Stimulated activated CD8-positive, alpha-beta memory T cell treated with anti-CD3 and anti-CD28 coated beads, Interleukin-7, amount 100 ng/mL, for 24 hours (primary cell): Measurements from ENCODE around the gene ASMTL.
"Not testable (repeated sequence)": the region's sequence is repeated elsewhere in the genome, so short reads cannot be mapped to it uniquely, and the experiment has no call there.

ENCODE experiments used
- DNase-seq: peaks from one replicate; pipeline ENCODE4 v3.0.0-alpha.2; 2020; ENCODE audit warnings: low read depth

Gene ASMTL

DNA sequence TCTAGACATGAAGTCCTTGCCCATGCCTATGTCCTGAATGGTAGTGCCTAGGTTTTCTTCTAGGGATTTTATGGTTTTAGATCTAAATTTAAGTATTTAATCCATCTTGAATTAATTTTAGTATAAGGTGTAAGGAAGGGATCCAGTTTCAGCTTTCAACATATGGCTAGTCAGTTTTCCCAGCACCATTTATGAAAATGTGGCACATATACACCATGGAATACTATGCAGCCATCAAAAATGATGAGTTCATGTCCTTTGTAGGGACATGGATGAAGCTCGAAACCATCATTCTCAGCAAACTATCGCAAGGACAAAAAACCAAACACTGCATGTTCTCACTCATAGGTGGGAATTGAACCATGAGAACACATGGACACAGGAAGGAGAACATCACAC, 29.8 kb upstream of the ASMTL start:
- not testable (repeated sequence) for DNase-seq

DNA sequence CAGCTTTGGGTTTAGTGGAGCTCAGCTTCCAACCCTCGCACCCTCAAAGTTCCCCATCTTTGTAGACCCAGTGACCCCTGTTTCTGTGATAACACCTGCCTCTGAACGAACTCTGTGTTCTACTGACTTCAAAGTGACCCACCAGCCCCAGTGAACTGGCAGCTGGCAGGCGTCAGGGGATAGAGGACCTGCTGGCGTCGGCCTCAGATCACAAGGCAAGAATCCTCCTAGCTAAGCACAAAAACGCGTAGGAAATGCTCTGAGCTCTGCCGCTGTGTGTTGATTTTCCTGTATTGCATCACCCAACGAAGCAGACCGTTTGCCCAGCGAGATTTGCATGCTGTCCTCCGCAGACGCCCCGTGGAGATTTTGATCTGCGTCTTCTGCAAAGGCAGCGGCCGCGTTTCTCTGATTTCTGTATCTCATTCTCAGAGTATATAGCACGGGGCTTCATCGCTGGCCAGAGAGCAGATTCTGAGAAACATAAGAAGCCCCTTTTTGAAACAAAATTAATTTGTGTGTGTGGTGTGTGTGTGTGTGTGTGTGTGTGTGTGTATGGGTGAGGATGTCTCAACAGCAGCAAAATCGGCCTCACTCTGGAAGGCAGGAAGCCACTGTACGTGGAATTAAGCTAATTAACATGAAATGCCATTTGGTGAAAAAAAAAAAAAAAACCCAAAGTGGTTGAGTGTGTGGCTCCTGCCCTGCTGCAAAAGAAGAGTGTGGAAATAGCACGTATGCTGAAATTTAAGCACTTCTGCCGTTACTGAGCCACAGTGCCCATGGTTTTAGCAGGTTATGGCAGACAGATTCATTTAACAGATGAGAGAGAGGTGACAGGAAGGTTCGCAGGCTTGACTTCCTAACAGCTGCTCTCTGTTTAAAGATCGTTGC, 29.2 kb upstream of the ASMTL start:
- no peak for DNase-seq

DNA sequence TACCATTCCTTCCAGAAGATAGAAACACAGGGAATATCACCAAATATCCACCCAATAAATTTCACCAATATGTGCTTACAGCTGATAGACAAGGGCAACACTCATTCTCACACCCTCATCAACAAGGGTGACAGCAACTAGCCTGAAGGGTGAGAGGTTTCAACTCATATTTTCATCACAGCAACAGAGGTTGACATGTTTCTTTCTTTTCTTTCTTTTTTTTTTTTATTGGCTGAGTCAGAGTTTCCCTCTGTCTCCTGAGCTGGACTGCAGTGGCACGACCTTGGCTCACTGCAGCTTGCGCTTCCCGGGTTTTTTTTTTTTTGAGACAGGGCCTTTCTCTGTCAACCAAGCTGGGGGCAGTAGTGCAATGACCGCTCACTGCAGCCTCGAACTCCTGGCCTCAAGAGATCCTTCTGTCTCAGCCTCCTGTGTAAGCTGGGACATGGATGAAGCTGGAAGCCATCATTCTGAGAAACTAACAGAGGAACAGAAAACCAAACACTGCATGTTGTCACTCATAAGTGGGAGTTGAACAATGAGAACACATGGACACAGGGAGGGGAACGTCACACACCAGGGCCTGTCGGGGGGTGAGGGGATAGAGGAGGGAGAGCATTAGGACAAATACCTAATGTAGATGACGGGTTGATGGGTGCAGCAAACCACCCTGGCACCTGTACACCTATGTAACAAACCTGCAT, 27.5 kb upstream of the ASMTL start:
- no peak for DNase-seq

DNA sequence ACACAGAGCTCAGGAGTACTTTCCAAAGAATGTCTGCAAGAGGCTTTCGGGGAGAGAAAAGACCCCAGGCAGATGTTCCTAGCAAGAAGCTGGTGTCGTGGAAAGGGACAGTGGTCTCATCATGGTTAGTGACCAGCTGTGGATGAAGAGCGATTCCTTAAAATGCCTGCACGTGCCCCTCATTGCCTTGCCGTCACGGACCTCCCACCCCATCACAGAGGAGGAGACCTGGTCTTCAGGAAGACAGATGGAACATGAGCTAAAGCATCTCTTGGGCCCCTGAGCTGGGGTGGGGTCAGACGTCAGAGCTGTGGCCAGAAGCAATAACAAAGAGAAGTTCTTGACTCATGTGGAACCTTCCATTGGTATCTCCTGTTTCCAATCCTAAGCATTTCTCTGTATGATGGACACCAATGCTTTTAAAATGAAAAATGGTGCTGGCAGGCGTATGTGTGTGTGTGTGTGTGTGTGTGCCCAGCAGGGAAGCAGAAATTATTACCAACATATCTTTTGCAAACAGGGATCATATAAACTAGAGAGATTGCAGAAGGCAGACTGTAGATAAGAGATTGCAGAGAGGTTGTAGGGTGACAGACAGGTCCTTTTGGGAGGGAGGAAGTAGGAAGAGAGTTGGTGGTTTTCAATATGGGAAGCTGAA, 25.2 kb upstream of the ASMTL start:
- no peak for DNase-seq

DNA sequence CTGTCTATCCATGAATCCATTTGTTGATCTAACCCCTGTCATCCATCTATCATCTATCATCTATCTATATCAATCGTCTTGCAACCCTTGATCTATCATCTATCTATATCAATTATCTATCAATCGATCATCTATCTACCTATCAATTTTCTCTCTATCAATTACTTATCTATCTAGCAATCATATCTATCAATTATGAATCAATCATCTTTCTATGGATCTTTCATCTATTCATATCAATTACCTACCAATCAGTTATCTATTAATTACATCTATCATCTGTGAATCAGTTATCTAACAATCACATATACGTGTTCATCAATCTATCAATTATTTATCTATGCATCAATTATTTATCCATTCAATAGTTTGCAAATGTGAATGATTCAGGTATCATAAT, 24.5 kb upstream of the ASMTL start:
- no peak for DNase-seq

DNA sequence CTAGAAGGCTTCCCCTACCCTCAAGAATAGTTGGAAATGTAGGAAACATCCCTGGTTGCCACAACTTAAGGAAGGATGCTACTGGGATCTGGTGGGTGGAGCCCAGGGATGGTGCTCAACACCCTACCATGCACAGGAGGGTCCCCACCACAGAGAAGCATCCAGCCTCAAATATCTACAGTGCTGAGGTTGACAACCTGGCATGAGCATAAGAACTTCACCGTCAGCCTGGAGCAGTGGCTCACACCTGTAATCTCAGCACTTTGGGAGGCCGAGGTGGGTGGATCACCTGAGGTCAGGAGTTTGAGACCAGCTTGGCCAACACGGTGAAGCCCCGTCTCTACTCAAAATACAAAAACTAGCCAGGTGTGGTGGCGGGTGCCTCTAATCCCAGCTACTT, 24.0 kb upstream of the ASMTL start:
- no peak for DNase-seq

DNA sequence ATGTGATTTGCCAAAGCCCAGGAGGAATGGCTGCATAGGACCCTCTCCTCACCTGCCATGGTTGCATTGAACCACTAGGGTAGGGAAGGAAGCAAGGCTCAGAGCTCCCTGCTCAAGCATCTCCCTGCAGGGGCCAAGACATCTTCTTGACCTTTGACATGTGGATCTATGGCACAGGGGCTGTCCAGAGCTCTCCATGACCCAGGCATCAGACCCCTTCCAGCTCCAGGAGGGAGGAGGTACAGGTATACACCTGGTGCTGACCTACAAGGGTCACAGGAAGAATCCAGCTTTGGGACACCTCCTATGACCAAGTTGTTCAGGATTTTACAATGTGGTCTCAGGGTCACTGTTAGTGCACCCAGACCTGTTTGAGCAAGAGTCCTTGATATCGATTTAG, 23.2 kb upstream of the ASMTL start:
- no peak for DNase-seq

DNA sequence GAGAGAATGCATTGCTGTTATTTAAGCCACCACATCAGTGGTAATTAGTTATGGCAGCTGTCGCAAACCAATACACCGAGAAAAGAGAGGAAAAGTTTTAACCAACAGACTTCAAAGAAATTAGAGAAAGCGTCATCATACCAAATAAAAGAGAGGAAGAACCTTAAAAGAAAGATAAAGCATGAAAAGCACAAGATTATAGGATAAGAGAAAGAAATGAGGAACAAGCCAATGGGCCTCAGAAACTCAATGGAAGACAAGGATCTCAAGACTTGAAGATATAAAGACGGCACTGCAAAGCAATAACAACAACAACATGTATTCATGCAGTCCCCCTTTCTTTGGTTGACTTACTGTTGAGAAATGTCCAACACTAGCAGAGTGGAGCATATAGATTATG, 22.8 kb upstream of the ASMTL start:
- DNase-seq: no peak

DNA sequence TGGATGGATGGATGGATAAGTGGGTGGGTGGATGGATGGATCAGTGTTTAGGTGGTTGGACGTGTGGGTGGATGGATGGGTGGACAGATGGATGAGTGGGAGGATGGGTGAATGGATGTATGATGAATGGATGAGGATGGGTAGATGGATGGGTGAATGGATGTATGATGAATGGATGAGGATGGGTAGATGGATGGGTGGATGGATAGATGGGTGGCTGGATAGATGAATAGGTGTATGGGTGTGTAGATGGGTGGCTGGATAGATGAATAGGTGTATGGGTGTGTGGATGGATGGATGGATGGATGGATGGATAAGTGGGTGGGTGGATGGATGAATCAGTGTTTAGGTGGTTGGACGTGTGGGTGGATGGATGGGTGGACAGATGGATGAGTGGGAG, 21.9 kb upstream of the ASMTL start:
- not testable (repeated sequence) for DNase-seq

DNA sequence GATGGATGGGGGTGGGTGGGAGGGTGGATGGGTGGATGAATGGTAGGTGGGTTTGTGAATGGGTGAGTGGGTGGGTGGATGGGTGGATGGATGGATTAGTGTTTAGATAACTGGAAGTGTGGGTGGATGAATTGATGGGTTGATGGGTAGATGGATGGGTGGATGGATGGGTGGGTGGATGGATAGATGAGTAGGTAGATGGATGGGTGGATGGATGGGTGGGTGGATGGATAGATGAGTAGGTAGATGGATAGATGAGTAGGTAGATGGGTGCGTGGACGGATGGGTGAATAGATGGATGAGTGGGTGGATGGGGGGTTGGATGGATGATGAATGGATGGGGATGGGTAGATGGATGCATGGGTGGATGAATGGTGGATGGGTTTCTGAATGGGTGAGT, 20.3 kb upstream of the ASMTL start:
- DNase-seq: no peak

DNA sequence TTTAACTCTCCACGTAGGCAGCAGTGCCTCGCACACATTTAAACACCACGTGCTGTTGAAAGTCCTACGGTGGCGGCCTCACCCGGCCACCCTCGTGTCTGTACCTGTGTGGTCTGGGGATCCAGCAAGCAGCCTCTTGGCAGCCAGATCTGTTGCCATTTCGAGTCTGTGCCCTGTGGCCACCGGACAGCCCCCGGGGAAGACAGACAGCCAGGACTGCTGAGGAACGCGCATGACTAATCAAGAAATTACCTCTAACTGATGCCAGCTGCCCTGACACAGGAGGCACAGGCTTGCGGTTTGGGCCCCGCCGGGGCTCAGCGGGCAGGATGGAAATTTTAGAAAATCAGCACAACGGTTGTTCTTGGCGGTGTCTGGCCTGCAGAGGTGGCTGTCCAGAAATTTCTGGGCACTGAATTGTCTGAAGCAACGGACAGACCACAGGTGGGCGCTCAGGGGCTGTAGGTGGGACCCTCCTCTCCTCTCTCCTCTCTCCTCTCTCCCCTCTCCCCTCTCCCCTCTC, 15.6 kb upstream of the ASMTL start:
- DNase-seq: no peak

DNA sequence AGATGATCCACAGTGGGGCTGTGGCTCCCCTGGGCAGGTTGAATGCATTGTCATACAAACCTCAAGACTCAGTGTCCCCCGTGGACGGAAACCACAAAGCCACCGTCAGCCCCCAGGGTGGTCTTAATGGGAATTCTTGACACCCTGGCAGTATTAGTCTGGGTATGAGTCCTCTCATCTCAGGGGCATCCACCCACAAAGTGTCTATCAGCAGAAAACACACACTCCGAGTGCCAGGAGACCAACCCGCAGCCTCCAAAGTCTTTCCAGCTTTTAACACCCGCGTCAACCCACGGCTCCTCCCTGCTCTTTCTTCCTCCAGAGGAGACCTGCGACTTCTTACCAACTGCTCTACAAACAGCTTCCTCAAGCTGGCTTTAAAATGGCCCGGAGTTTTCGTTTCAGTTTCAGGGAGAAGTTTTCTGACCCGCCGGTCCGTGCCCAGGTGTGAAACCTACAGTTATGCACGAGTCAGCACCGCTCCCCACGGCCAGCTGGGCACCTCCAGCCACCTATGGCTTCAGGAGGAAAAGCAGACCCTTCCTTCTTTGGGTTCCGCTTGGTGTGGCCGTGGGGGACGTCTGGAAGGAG, 14.4 kb upstream of the ASMTL start:
- DNase-seq: no peak

DNA sequence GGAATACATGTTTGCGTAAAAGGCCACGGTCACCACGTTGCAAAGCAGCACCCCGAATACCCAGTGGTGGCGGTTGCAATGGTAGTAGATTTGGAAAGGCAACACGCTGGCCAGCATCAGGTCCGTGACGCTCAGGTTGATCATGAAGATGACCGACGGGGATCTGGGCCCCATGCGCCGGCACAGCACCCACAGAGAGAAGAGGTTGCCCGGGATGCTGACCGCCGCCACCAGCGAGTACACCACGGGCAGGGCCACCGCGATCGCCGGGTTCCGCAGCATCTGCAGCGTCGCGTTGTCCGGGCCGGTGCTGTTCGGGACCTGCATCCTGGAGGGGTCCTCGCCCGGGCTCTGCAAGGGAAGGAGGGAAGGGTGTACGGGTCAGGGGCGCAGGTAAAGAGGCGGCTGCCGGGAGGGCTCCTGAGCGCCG, 13.5 kb upstream of the ASMTL start:
- DNase-seq: no peak

DNA sequence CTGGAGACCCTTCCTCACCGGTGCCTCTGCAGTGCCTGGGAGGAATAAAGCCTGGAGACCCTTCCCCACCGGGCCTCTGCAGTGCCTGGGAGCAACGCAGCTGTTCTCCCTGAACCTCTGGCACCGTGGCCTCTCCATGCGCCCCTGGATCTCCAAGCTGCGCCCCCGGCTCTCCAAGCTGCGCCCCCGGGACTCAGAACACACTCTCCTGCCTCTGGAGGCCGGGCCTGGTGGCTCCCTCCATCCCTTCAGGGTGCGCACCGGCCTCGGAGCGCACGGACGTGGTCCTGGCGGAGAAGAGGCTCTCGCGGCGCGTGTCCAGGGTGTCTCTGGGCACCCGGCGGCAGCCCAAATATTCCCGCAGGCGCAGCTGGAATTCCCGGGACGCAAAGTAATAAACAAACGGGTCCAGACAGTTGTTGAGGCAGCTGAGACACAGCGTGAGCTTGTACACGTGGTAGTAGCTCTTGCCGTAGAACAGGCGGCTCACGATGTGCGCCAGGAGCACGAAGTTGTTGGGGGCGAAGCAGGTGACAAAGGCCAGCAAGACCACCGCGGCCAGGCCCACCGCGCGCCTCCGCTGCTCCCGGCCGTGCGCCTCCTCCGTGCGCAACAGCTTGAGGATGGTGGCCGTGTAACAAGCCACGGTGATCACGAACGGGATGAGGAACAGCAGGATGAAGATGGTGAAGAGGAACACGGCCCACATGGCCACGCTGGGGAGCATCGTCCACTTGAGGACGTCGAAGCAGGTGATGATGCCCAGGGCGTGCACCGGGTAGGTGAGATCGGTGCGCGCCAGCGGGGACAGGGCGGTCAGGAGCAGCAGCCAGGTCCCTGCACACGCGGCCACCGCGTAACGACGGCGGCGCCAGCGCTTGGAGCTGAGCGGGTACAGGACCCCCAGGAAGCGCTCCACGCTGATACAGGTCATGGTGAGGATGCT, 12.8 kb upstream of the ASMTL start:
- DNase-seq: no peak

DNA sequence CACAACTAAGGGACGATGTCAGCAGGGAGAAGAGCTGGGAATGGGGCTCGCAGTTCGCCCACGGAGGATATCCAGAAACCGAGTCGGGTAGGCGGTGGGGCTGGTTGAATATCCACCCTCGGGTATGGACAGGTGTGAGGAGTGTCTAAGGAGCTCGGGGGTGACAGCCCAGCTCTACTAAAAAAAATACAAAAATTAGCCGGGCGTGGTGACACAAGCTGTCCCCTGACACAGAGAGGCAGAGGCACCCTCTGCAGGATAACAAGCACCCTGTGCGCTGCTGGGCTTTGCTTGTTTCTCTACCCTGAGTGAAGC, 12.2 kb upstream of the ASMTL start:
- DNase-seq: no peak

DNA sequence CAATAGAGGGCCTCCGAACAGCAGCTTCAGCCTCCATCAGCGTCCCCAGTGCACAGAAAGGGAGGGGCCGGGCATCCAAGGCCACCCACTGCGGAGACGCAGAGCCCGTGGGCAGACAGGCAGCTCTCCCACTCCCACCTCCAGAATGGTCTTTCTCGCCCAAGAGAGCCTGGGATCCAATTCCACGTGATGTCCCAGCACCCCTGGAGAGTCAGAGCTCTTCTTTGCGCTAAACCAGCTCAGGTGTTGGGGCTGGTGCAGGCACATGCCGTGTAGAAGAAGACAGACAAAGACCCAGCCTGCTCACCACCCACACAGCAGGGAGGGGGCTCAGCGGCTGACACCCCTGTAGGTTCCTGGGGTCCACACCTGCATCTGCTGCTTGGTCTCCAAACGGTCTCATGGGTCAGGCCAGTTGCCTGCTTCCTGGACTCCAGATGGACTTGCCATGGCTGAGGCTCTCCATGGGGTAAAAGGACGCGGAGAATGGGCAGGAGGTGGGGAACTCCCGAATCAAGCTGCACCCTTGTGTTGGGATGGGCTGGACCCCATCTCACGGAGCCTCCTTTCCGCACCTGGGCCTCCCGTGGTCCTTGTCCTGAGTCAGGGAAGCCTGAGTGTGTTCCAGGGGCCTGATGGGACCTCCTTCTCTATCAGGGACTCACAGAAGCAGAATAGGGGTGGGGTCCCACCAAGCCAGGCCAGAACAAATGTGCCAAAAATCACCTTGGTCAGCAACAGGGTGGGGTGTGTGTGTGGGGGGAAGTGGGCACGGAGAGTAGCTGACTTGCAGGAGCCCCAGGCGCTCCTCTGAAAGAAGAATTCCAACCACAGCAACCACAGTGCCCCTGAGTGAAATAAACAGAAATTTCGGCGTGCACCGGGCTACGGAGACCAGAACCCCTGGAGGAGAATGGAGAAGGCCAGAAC, 11.6 kb upstream of the ASMTL start:
- no peak for DNase-seq

DNA sequence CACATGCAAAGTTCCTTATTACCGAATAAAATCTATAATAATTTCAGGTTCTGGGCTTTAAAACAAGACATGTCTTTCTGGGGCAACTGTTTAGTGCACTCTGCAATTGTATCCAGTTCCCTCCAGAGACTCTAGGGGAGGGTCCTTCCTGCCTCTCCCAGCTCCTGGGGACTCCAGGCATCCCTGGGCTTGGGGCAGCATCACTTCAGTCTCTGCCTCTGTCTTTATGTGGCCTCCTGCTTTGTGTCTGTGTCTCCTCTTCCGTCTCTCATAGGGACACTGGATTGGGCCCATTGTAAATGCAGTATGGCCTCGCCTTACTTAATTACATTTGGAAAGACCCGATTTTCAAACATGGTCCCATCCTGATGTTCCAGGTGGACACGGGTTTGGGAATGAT, 10.9 kb upstream of the ASMTL start:
- no peak for DNase-seq

DNA sequence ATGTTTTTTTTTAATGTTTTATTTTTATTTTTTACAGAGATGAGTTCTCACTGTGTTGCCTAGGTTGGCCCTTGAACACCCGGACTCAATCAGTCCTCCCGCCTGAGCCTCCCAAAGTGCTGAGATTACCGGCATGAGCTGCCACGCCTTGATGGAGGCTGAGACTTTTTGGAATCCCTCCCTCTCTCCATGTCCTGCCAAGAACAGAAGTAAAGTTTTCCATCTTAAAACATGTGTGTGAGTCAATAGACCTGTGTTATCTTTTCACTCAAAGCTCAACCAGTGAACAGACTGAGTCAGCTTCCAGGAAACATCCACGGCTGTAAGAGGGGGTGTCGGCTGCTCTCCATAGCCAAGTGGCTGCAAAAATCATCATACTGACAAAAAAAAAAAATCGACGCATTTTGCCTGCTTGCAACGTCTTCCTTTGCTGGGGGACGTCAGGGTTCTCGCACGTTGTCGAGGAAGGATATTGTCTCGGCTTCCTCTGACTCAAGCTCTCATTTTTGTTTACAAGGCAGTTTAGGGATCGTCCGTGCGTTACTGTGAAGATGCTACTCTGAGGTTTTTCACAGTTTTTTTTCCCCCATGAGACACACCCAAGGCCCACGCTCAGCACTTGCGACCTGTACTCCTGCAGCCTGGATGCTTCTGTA, 10.0 kb upstream of the ASMTL start:
- DNase-seq: no peak

DNA sequence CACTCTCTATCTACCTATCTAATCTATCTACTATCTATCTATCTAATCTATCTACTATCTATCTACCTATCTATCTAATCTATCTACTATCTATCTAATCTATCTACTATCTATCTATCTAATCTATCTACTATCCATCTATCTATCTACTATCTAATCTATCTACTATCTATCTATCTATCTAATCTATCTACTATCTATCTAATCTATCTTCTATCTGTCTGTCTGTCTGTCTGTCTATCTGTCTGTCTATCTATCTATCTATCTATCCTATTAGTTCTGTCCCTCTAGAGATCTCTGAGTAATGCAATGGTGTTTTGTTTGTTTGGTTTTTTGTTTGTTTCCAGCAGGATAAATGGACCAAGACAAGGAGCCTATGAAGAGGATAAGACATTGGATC, 9.4 kb upstream of the ASMTL start:
- no peak for DNase-seq

DNA sequence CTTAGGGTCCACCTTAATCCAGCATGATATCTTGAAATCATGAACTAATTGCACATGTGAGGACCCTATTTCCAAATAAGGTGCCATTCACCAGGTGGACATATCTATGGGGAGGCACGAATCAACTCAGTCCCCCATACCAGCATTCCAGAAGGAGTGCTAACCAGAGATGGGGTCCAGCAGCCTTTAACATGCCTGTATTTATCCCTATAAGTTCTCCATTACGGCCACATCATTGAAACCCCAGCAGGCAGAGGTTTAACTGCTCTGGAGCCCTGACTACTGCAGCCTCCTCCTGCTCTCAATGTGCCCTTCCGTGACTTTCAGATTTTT, 3.2 kb upstream of the ASMTL start:
- DNase-seq: no peak
